ENCODE measurements around the gene ANKRD18B.
"Not testable (repeated sequence)": the region's sequence is repeated elsewhere in the genome, so short reads cannot be mapped to it uniquely, and the experiment has no call there.

Gene ANKRD18B

GRCh38 chr9:33523397-33524305 lies at the start of gene ANKRD18B:
Gene ANKRD18B, plus strand, starts transcription at chr9:33524251. Its CDS starts 239 bp downstream, at chr9:33524490.
- not testable (repeated sequence) for DNase-seq

GRCh38 chr9:33475357-33475756 lies 48.7 kb upstream of the ANKRD18B start:
- no peak for DNase-seq

GRCh38 chr9:33476503-33476902 lies 47.5 kb upstream of the ANKRD18B start:
- DNase-seq, result no peak

DNA sequence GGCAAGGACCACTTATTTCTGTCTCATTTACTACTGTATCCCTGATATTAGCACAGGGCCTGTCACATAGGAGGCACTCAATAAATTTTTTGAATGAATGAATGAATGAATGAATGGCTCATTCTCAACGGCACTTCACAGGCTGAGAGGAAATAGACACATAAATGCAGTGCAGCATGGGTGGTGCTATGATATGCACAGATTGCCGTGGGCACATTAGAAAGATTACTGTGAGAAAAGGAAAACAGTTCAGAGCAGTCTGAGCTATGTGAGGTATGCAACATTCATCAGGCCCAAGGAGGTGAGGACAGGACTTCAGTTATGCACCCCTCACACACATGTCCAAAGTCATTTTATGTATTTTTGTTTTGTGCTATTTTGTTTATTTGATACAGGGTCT lies 43.9 kb upstream of the ANKRD18B start:
- DNase-seq, result no peak

DNA sequence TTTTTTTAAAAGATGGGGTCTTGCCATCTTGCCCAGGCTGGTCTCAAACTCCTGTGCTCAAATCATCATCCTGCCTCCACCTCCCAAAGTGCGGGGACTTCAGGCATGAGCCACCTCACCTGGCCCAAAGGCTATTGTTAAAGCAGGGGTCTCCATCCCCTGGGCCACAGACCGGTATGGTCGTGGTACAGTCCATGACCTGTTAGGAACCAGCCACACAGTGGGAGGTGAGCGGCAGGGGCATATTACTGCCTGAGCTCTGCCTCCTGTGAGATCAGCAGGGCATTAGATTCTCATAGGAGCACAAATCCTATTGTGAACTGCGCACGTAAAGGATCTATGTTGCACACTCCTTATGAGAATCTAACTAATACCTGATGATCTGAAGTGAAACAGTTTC lies 43.1 kb upstream of the ANKRD18B start:
- no peak for DNase-seq

DNA sequence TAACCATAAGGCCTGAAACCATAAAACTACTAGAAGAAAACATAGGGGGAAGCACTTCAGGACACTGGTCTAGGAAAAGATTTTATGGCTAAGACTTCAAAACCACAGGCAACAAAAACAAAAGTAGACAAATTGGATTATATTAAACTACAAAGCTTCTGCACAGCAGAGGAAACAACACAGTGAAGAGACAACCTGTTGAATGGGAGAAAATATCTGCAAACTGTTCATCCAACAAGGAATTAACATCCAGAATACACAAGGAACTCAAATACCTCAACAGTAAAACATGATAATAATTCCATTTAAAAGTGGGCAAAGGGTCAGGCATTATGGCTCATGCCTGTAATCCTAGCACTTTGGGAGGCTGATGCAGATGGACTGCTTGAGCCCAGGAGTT lies 38.7 kb upstream of the ANKRD18B start:
- not testable (repeated sequence) for DNase-seq

- DNase-seq, result no peak
These were observed 35.0 kb upstream of the ANKRD18B start for GRCh38 chr9:33489066-33489465.

- not testable (repeated sequence) for DNase-seq
These were observed 30.2 kb upstream of the ANKRD18B start for GRCh38 chr9:33493819-33494218.

DNA sequence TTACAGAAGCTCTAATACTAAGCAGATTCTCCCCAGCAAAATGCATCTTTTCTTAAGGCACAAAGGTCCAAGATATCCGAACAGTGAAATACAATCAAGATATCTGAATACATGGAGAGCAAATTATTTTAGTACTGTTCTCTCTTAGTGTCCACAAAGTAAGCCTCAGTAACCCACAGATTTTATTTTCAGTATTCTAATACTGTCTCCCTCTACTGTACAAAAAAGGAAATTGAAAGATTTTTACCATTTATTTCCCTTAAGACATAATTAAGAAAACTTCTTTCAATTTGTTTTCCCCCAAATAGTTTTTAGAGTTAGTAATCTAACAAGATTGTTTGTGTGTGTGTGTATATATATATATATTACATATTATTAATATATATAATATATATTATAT lies 25.7 kb upstream of the ANKRD18B start:
- no peak for DNase-seq

DNA sequence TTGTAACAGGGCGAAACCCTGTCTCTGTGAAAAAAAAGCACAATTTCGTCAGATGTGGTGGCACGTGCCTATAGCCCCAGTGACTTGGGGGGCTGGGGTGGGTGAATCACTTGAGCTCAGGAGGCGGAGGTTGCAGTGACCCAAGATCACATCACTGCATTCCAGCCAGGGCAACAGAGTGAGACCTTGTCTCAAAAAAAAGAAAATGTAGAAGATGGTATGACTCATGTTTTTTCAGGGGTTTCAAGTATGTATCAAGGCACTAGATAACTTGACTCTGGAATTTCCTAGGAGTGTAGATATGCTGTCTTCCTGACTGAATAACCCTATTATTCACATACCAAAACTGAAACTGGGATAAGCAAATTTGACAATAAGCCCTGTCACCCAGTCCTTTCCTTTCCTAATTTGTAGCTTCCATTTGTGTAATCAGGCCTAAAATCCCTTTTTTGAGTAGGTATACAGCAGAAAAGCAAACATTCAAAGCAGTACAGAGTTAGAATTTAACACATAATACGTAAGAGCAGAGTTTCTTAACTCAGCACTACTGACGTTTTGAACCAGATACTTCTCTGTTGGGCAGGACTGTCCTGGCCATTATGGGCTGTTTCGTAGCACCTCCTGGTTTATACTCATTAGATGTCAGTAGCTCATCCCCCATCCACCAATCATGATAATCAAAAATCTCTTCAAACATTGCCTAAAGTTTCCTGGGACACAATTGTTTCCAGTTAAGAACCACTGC lies 17.3 kb upstream of the ANKRD18B start:
- DNase-seq, result no peak

- no peak for DNase-seq
These were observed 13.5 kb upstream of the ANKRD18B start for GRCh38 chr9:33510262-33511183.

DNA sequence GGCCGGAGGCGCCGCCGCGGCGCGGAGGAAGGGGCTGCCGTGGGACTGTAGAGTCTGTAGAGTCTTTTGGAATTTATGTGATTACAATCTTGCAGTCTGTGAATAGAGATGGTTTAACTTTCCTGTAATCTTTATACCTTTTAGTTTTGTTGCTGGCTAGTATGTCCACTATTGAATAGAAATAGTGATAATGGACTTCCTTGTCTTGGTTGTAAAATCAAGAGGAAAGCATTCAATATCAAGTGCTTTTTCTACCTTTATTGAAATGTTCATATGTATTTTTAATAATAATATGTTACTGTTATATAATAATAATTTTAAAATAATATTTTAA lies 12.9 kb upstream of the ANKRD18B start:
- not testable (repeated sequence) for DNase-seq

GRCh38 chr9:33512535-33512934 lies 11.5 kb upstream of the ANKRD18B start:
- not testable (repeated sequence) for DNase-seq

- not testable (repeated sequence) for DNase-seq
These were observed 8.6 kb upstream of the ANKRD18B start for GRCh38 chr9:33515342-33515995.

DNA sequence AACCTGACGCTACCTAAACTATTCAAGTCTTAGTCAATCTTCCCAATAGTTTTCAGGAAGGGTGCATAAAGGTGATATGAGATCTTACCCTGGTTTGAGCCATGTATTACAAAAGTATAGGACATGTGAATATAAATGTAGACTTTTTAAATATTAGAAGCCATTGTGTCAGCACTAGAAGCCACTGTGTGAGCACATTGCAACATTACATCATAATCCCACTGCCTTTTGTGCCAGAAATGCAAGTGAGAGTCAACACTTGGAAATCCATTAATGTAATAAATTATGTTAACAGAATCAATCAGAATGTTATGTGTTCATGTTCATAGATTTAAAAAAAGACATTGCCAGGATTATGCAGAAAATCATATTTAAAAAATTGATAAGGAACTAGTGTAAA lies 7.7 kb upstream of the ANKRD18B start:
- not testable (repeated sequence) for DNase-seq

GRCh38 chr9:33517373-33517772 lies 6.7 kb upstream of the ANKRD18B start:
- no peak for DNase-seq

- DNase-seq, result not testable (repeated sequence)
These were observed 6.0 kb upstream of the ANKRD18B start for GRCh38 chr9:33517934-33518577.

- not testable (repeated sequence) for DNase-seq
These were observed 2.2 kb upstream of the ANKRD18B start for GRCh38 chr9:33521861-33522260.

- no peak for DNase-seq
These were observed 376 bp downstream of the ANKRD18B start for GRCh38 chr9:33524306-33524947.

GRCh38 chr9:33528069-33528468 lies 4.0 kb downstream of the ANKRD18B start:
- not testable (repeated sequence) for DNase-seq

DNA sequence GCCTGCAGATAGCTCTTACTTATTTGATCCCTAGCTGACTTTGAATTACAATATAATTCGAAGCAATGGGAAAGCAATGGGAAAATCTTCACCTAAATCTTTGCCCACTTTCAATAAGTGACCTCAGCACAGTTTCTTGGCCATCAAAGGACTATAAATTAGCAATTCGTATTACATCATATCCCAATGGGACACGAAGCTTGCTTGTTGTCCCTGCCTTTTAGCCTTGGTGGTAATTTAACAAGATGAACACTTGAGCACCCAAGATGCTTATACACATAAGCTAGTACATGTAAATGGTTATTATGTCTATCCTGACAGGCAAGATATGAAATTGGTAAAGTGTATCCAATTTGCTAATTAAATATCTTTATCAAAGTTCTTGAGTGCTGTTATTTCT lies 9.9 kb downstream of the ANKRD18B start:
- DNase-seq, result not testable (repeated sequence)
